ENCODE results near the gene SCPEP1.

DNA sequence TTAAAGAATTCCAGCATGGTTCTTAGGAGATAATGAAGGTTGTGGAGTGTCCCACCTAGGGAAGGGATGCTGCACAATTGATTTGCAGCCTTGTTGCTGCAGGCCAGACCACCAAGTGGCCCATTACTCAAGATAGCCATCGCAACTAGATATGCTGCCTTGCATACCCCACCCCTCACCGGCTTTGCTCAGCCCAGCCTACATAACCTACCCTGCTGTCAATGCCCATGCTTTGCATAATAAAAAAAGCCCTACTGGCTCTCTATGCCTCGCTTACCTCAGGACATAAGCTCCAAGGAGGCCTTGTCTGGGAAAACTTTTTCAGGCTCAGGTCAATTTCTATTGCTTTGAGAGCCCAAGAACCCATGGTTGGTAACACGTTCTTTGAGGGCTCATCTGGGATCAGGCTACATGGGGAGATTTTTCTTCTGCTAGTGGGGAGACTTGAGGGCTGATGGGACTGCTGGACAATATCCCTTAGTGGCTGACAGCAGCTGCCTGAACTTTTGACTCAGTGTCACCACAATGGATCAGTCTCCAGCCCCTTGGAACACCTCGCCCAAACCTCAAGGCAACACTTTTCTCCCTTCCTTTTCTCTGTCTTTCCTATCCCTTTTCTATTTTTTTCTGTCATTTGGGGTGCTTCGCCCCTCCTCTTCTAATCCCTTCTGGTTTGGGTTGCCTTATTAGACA is 38.3 kb downstream of the SCPEP1 start:
- TF ChIP-seq, protein P1, sequence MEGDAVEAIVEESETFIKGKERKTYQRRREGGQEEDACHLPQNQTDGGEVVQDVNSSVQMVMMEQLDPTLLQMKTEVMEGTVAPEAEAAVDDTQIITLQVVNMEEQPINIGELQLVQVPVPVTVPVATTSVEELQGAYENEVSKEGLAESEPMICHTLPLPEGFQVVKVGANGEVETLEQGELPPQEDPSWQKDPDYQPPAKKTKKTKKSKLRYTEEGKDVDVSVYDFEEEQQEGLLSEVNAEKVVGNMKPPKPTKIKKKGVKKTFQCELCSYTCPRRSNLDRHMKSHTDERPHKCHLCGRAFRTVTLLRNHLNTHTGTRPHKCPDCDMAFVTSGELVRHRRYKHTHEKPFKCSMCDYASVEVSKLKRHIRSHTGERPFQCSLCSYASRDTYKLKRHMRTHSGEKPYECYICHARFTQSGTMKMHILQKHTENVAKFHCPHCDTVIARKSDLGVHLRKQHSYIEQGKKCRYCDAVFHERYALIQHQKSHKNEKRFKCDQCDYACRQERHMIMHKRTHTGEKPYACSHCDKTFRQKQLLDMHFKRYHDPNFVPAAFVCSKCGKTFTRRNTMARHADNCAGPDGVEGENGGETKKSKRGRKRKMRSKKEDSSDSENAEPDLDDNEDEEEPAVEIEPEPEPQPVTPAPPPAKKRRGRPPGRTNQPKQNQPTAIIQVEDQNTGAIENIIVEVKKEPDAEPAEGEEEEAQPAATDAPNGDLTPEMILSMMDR (IDR thresholded peaks at IDR 0.05; ENCODE audit: insufficient read depth, low read length, poor library complexity, severe bottlenecking): no peak
- no peak for TF ChIP-seq EZH2phosphoT487 (conservative IDR thresholded peaks at IDR 0.05; ENCODE audit: low read length)

All from SU-DHL-6 (cell line).